ENCODE measurements around the gene RUNX2. TPM values are rescaled to one million over a fixed set of nuclear protein-coding genes. Genes with fewer than 3 reads are reported as not detected.

RUNX2 gene
- total RNA-seq, 1 donor from 2014 or later, result 0.24 TPM

GRCh38 chr6:45686841-45687569 lies 358.9 kb downstream of the RUNX2 start:
- intact Hi-C loops (cut with DNase I), result no loop called here
- ATAC-seq (ENCODE audit: poor library complexity) (no peak), DNase-seq (no peak)

- intact Hi-C loops (cut with DNase I), result no loop called here
- no peak for ATAC-seq (ENCODE audit: poor library complexity)
- DNase-seq, result no peak
These were observed 359.4 kb downstream of the RUNX2 start for GRCh38 chr6:45687570-45687969.

GRCh38 chr6:45688180-45688579 lies 360.1 kb downstream of the RUNX2 start:
- no peak for DNase-seq
- intact Hi-C loops (cut with DNase I), result no loop called here
- ATAC-seq (ENCODE audit: poor library complexity), result no peak

- DNase-seq (no peak), ATAC-seq (ENCODE audit: poor library complexity) (no peak)
- intact Hi-C loops (cut with DNase I), result no loop called here
These were observed 361.9 kb downstream of the RUNX2 start for GRCh38 chr6:45689926-45690615.

DNA sequence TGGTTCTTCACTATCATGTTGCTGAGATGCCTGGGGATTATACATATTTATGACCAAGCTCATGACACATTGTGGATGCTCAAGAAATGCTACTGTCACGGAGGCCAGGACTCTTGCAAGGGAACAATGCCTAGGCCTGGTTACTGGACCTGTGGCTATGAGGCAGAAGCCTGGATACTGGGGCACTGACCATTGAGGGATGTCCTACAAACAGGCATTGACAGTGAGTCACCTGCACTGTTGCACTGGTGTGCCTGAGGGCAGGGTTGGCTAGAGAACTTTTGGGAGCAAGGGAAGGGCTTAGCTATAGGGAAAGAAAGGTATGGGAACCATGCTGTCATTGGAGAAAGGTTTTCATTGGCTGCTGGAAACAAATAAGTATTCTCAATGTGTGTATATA lies 362.7 kb downstream of the RUNX2 start:
- ATAC-seq (ENCODE audit: poor library complexity) (no peak), DNase-seq (no peak)
- intact Hi-C loops (cut with DNase I), result no loop called here

DNA sequence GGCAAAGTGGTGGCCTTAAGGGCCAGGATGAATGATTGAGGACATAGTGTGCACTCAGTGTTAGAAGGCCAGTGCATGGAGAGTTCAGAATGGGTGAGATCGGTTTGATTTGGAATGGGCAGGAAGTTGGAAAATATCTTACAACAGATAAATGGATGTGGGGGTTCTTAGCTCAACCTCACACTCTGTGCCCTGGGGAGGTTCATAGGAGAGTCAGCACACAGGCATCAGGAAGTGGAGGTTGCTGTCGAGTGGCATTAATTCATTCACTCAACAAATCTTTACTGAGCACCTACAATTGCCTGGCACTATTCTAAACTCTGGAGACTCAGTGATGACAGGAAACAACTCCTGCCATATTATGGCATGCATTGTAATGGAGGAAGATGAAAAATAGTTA lies 363.3 kb downstream of the RUNX2 start:
- intact Hi-C loops (cut with DNase I), result no loop called here
- no peak for DNase-seq
- no peak for ATAC-seq (ENCODE audit: poor library complexity)

GRCh38 chr6:45692021-45692420 lies 363.9 kb downstream of the RUNX2 start:
- ATAC-seq (ENCODE audit: poor library complexity) (no peak), DNase-seq (no peak)
- intact Hi-C loops (cut with DNase I), result no loop called here

DNA sequence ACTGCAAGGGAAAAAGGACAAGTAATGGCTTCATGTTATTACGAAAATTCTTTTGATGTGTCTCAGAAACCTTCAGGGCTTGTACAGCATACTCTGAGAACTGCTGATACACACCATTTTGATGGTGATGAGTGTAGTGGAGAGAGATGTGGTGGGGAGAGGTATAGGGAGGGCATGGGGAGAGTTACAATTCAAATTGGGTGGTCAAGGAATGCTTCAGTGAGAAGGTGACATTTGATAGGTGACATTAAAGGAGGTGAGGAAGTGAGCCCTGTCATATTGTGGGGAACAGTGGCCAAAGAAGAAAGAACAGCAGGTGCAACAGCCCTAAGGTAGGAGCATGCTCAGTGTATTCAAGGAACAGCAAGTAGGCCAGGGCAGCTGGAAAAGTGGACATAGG lies 368.6 kb downstream of the RUNX2 start:
- intact Hi-C loops (cut with DNase I), result no loop called here
- ATAC-seq (ENCODE audit: poor library complexity), result no peak
- no peak for DNase-seq

DNA sequence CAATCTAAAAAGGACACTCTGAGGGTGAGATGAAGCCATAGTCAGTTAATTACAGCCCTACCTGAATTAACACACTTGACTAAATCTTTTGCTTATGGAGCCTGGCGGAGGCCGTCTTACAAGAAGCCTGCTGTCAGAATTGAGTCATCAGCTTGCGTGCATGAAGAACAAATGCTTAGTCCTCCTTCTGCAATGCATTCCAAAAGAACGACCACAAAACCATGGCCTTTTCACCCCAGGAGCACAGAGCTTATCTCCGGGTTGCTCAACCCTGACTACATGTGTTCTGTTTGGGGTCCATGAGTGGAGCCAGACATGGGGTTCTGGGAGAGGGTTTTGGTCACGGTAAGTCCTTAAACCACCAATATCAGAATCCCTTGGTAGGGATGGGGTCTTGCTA lies 369.5 kb downstream of the RUNX2 start:
- DNase-seq (no peak), ATAC-seq (ENCODE audit: poor library complexity) (no peak)
- intact Hi-C loops (cut with DNase I), result no loop called here

- DNase-seq (no peak), ATAC-seq (ENCODE audit: poor library complexity) (no peak)
- intact Hi-C loops (cut with DNase I), result no loop called here
These were observed 369.9 kb downstream of the RUNX2 start for GRCh38 chr6:45698046-45698445.

GRCh38 chr6:45699663-45700062 lies 371.5 kb downstream of the RUNX2 start:
- intact Hi-C loops (cut with DNase I), result no loop called here
- no peak for ATAC-seq (ENCODE audit: poor library complexity)
- DNase-seq, result no peak

DNA sequence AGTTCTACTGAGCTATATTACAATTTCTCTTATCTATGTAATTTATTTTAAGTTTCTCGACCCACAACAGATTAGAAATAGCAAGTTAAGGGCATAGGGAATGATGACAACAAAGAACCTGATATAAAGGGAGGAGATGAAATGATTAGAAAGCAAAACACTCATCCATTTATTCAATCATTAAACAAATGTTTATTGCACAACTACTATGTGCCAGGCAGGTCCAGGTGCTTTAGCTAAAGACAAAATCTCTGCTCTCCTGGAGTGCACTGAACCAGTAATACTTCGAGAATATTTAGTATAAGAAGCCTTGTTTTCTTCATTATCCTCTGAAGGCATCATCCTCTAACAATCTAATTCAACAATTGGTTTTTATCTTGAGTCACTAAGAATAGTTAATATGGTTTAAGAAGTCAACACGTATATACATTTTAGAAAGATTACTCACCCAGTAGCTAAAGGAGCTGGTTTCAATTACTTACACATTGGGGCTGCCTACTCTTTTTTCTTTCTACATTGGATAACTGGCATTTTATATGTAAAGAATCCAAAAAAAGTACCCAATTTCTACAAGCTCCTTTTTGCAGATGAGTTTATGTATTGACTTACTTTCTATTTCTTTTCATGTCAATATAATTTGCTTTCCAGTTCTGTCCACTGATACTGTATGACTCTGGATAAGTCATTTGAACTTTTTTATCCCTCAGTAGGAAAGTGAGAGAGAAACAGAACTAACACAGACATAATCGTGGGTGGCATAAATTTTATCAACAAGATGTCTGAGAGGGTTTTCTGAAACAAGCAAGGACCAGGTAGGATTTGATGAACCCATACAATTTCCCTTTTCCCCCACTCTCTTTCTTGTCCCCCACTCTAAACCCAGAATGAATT lies 375.0 kb downstream of the RUNX2 start:
- DNase-seq, result no peak
- no peak for ATAC-seq (ENCODE audit: poor library complexity)
- intact Hi-C loops (cut with DNase I), result no loop called here

GRCh38 chr6:45704056-45704800 lies 376.1 kb downstream of the RUNX2 start:
- DNase-seq, result no peak
- intact Hi-C loops (cut with DNase I), result no loop called here
- no peak for ATAC-seq (ENCODE audit: poor library complexity)

- no peak for ATAC-seq (ENCODE audit: poor library complexity)
- intact Hi-C loops (cut with DNase I), result no loop called here
- no peak for DNase-seq
These were observed 377.2 kb downstream of the RUNX2 start for GRCh38 chr6:45705137-45705855.

DNA sequence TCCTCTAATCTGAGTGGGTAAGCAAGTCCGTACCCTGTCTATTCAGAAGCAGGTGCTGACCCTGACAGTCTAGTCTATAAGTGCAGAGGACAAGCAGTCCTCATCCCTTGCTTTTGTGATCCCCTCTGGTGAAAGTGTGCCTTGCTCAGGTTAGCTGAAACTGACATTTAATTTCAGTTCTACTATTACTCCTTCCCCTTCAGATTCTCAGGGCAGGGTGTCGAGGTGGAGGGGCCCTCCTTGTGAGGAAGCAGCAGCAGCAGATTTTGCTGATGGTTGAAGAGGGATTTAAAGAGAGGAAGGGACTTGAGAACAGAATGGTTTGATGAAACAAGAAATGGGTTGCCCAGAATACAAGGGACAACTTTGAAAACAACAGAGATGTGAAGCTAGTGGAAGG lies 378.2 kb downstream of the RUNX2 start:
- no peak for DNase-seq
- intact Hi-C loops (cut with DNase I), result no loop called here
- ATAC-seq (ENCODE audit: poor library complexity), result no peak

- intact Hi-C loops (cut with DNase I), result no loop called here
- no peak for ATAC-seq (ENCODE audit: poor library complexity)
- no peak for DNase-seq
These were observed 379.0 kb downstream of the RUNX2 start for GRCh38 chr6:45707176-45707575.

DNA sequence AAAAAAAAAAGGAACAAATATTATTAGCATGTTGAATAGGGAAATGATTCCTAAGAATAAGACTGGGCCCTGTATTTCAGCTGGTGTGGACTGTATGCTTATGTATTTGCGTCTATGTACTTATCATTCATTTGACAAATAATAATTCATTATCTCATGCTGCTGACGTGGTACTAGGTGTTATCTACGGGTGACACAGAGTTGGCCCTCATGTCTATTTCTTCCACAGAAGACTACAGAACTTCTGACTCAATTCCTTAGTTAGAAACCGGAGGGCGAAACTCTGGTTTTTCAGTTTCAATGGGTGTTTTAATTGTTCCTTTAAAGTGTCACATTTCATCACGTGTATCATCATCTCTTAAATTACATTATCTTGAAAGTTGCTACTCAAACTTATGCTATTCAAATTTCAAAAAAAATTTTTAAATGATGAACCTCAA lies 381.7 kb downstream of the RUNX2 start:
- intact Hi-C loops (cut with DNase I), result no loop called here

GRCh38 chr6:45710304-45710821 lies 382.2 kb downstream of the RUNX2 start:
- intact Hi-C loops (cut with DNase I), result no loop called here

More for the DNA sequence above, 381.7 kb downstream of the RUNX2 start:
- DNase-seq (no peak), ATAC-seq (ENCODE audit: poor library complexity) (no peak)

More at GRCh38 chr6:45710304-45710821, 382.2 kb downstream of the RUNX2 start:
- DNase-seq, result no peak
- no peak for ATAC-seq (ENCODE audit: poor library complexity)
